Ramos (cell line): Measurements from ENCODE around the gene HHAT.
"Not testable (repeated sequence)": the region's sequence is repeated elsewhere in the genome, so short reads cannot be mapped to it uniquely, and the experiment has no call there.

Experiments used
- in situ Hi-C: fragments of 300-500 bp; cut with MboI; formaldehyde crosslinking; loops from one replicate; pipeline ENCODE4 v1.14.3; 2022; ENCODE audit warnings: low sequenced_read_pairs; ENCODE audit not compliant: unreplicated experiment

The HHAT gene

GRCh38 chr1:210653771-210654170, 325.1 kb downstream of the HHAT start:
- in situ Hi-C loops: no loop called here

GRCh38 chr1:210654176-210654981, 325.7 kb downstream of the HHAT start:
- in situ Hi-C loops: no loop called here

GRCh38 chr1:210655511-210655910, 326.8 kb downstream of the HHAT start:
- in situ Hi-C loops: no loop called here

- in situ Hi-C loops: no loop called here
Measured at GRCh38 chr1:210657806-210658205, 329.1 kb downstream of the HHAT start.

- in situ Hi-C loops: not testable (repeated sequence)
Measured at GRCh38 chr1:210661520-210661919, 332.8 kb downstream of the HHAT start.

GRCh38 chr1:210662291-210663050, 333.8 kb downstream of the HHAT start:
- in situ Hi-C loops: no loop called here

- in situ Hi-C loops: no loop called here
Measured at GRCh38 chr1:210663730-210664573, 335.2 kb downstream of the HHAT start.

GRCh38 chr1:210669951-210670350, 341.2 kb downstream of the HHAT start:
- in situ Hi-C loops: no loop called here

- in situ Hi-C loops: no loop called here
Measured at GRCh38 chr1:210674151-210674550, 345.4 kb downstream of the HHAT start.

- in situ Hi-C loops: no loop called here
Measured at GRCh38 chr1:210676539-210676938, 347.8 kb downstream of the HHAT start.

GRCh38 chr1:210677533-210677932, 348.8 kb downstream of the HHAT start:
- in situ Hi-C loops: no loop called here

GRCh38 chr1:210678306-210678705, 349.6 kb downstream of the HHAT start:
- in situ Hi-C loops: no loop called here

GRCh38 chr1:210681158-210681557, 352.5 kb downstream of the HHAT start:
- in situ Hi-C loops: no loop called here

GRCh38 chr1:210683403-210684047, 354.8 kb downstream of the HHAT start:
- in situ Hi-C loops: no loop called here

GRCh38 chr1:210684466-210685294, 356.0 kb downstream of the HHAT start:
- in situ Hi-C loops: no loop called here

- in situ Hi-C loops: no loop called here
Measured at GRCh38 chr1:210685295-210685650, 356.6 kb downstream of the HHAT start.

- in situ Hi-C loops: no loop called here
Measured at GRCh38 chr1:210686841-210687240, 358.1 kb downstream of the HHAT start.

GRCh38 chr1:210687582-210688279, 359.0 kb downstream of the HHAT start:
- in situ Hi-C loops: no loop called here
